GM18951 (cell line): ENCODE measurements around the gene CEMIP.

Experiments
- POLR2A ChIP-seq: IDR thresholded peaks from 4 replicates; pipeline ENCODE4 v1.6.1; 2011; ENCODE audit warnings: mild to moderate bottlenecking; ENCODE audit not compliant: insufficient read length, insufficient read depth; ENCODE audit errors: extremely low read depth
- in situ Hi-C: fragments of 300-500 bp; cut with MboI; formaldehyde crosslinking; loops from one replicate; pipeline ENCODE4 v1.12.0; 2022; ENCODE audit warnings: low sequenced_read_pairs, mixed read lengths, inconsistent platforms; ENCODE audit not compliant: unreplicated experiment

Gene CEMIP

DNA sequence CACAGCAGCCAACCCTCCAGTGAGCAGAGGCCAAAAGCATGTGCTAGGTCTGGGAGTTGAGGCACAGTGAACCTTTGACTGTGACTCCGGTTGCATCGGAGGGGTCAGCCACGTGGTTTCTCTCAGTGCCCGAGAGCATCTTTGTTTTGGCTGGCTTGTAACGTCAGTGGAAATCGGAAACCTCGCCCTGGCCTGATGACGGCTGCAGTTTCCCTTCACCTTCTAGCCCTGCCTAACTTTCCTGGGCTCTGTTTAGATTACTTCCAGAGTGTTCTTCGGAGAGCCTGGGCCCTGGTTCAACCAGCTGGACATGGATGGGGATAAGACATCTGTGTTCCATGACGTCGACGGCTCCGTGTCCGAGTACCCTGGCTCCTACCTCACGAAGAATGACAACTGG is 153.8 kb downstream of the CEMIP start:
- in situ Hi-C loops, result no loop called here
- TF ChIP-seq POLR2A, result no peak

DNA sequence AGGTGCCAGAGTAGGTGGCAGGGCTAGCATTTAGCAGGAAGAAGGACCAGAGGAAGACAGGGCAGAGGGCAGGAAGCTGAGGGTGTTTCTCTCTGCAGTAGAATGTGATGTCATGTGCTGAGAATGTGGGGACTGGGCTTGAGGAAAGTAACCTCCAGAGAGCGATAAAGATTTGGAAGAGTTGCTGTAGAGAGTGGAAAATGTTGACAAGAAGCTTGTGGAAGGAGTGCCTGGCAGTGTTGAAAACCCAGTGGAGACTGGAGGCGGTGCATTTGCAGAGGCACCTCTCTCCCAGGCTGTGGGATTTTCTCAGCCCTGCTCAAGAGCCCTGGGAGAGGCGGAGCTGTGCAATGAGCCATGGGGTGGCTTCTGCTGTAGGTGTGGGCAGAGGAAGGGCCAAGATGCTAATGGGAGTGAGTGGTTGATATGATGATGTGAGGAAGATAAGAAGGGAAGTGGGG is 155.6 kb downstream of the CEMIP start:
- in situ Hi-C loops, result no loop called here
- TF ChIP-seq POLR2A, result no peak

DNA sequence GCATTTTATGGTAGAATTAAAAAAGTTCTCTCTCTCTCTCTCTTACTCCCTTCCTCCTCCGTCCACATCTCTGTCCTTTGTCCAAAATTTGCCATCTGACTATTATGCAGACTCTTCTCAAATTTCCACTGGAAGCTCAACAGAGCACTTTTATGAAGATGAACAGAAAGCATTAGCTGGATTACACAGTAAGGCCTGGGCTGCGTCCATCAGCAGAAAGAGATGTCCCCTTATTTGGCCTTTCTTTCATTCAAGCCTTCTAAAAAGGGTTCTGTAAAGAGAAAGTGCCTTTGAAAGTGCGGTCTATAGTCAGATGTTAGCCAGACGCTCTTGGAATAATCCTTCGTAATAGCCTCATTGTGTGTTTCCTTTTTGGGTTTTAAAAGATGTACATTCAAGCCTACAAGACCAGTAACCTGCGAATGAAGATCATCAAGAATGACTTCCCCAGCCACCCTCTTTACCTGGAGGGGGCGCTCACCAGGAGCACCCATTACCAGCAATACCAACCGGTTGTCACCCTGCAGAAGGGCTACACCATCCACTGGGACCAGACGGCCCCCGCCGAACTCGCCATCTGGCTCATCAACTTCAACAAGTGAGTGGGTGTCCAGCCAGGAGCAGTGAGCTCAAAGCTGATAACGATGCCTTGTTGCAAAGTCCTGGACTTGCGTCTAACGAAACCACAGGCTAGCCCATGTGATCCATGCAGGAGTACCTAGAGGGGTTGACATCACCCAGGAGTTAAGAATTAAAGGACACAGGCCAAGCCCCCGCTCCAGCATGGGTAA is 157.3 kb downstream of the CEMIP start:
- TF ChIP-seq POLR2A, result no peak
- in situ Hi-C loops, result no loop called here

GRCh38 chr15:80937718-80938117 is 158.5 kb downstream of the CEMIP start:
- in situ Hi-C loops, result no loop called here
- TF ChIP-seq POLR2A, result no peak

DNA sequence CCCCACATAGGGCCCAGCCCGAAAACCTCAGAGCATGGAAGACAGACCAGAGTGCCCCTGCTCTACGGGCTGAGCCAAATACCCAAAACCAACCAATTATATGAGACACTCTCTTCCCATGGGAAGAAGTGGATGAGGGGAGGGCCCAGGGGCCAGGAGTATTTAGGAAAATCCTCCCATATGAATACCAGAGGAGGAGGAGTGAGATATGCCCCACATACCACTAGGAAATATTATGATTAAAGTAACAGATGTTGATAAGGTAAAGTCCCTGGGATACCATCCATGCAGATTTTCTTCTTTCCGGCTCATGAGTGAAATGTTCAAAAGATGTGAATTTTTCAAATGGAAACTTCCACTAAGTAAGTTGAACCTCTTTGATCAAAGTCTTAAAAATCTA is 160.0 kb downstream of the CEMIP start:
- in situ Hi-C loops, result no loop called here
- TF ChIP-seq POLR2A, result no peak

- in situ Hi-C loops, result no loop called here
- TF ChIP-seq POLR2A, result no peak
Observed at GRCh38 chr15:80940331-80940730, 161.2 kb downstream of the CEMIP start.

DNA sequence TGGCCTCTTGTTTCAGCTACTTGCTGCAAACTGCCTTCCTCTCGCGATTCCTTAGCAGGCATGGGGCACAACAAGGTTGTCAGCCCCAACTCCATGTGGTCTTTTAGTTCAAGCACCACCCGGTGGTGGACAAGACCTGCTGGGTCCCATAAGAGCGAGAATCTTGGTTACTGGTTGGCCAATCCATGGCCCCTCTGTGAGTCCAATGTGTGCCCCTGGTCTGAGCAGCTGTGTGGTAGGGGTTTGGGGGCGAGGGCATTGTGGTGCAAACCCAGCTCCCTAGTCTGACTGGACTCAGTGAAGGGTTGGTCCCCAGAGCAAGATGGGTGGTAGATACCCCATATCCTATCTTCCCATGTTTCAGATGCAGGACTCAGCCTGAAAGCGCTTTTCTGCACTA is 161.7 kb downstream of the CEMIP start:
- in situ Hi-C loops, result no loop called here
- TF ChIP-seq POLR2A, result no peak

DNA sequence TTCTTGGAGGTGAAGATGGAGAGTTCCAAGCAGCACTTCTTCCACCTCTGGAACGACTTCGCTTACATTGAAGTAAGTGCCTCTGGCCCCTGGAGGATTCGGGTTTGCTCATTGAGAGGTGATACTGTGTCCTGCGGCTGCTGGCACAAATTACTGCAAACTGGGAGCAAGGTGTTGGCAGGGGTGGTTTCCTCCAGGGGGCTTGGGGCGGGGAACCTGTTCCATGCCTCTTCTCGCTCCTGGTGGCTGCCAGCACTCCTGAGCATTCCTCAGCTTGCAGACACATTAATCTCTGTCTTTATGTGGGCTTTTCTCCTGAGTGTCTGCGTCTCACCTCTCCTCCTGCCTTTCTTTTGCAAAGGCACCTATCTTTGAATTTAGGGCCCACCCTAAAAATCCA is 163.1 kb downstream of the CEMIP start:
- no peak for TF ChIP-seq POLR2A
- in situ Hi-C loops, result no loop called here

DNA sequence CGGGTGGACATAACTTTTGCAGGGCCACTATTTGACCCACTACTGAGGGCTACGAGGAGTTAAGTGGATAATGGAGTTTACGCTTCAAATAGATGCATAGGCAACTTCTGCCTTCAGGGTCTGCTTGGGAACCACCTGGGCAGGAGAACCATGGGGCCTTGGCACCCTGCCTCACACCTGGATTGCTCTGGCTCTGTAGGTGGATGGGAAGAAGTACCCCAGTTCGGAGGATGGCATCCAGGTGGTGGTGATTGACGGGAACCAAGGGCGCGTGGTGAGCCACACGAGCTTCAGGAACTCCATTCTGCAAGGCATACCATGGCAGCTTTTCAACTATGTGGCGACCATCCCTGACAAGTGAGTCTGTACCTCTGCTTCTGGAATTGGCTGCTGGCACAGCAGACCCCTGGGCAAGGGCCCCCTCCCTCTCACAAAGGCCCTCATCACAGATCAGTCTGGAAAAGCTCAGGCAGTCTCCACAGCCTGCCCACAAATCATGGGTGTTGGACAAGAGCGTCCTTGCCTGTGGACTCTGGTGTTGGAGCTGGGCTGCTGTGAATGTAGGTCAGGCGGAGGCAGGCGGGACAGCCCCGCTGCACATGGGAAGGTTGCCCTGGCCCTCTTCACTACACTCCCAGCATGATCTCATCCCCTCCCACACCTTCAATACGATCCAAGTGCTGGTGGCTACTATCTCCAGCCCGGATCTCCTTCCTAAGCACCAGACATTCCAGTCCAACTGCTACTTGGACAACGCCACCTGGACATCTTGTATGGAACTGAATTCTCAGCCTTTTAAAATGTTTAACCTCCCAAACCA is 163.8 kb downstream of the CEMIP start:
- TF ChIP-seq POLR2A, result no peak
- in situ Hi-C loops, result no loop called here

DNA sequence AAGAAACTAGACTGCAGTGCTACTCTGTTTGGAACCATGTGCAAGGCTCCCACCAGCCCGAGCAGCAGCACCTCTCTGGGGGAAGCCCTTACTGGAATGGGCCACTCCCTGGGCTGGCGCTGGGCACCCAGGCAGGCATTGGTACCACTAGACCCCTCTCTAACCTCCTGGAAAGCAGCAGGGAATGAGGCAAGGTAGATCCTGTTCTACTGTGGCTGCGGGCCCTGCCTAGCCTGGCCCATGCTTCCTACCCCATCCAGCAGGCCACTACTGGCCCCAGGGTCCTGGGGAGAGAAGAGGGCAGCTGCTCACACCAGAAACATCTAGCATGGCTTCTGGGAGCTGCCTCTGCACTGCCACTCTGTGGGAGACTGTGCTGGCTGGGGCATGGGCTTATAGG is 165.6 kb downstream of the CEMIP start:
- in situ Hi-C loops, result no loop called here
- no peak for TF ChIP-seq POLR2A

- TF ChIP-seq POLR2A, result no peak
- in situ Hi-C loops, result no loop called here
Observed at GRCh38 chr15:80945605-80946004, 166.4 kb downstream of the CEMIP start.

DNA sequence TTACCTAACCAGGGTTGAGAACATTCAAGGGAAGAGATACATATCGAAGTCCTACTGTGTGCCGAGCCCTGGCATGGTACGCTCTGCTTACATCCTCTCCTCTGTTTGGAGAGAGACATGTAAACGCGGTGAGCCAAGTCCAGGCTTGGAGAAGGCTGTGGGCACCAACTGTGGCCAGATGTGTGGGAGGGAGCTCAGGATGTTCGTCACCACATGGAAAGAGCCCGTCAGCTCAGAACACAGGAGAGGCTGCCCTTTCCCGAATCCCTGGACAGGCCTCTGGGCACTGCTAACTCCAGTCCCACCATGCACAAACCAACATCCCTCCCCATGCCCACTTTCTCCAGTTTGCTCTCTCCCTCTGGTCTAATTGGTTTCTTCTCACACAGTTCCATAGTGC is 167.4 kb downstream of the CEMIP start:
- in situ Hi-C loops, result no loop called here
- TF ChIP-seq POLR2A, result no peak

DNA sequence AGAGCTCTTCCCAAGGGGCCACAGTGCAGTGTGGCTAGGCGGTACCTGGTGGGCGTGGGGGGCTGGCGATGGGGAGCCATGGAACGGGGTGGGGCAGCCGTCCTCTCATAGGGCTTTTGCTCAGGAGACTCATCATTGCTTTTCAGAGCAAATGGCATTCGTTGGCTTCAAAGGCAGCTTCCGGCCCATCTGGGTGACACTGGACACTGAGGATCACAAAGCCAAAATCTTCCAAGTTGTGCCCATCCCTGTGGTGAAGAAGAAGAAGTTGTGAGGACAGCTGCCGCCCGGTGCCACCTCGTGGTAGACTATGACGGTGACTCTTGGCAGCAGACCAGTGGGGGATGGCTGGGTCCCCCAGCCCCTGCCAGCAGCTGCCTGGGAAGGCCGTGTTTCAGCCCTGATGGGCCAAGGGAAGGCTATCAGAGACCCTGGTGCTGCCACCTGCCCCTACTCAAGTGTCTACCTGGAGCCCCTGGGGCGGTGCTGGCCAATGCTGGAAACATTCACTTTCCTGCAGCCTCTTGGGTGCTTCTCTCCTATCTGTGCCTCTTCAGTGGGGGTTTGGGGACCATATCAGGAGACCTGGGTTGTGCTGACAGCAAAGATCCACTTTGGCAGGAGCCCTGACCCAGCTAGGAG is 169.6 kb downstream of the CEMIP start:
- in situ Hi-C loops, result no loop called here
- TF ChIP-seq POLR2A, result no peak
